HepG2 (cell line): Measurements from ENCODE around the gene NBEAL2. TPM values are rescaled to one million over a fixed set of nuclear protein-coding genes. Genes with fewer than 3 reads are reported as not detected.

Experiments used
- AHR ChIP-seq: IDR thresholded peaks from 2 replicates; pipeline ENCODE4 v1.6.1; 2018; ENCODE audit warnings: missing genetic modification reagents, missing compliant biosample characterization
- EHMT2 ChIP-seq: fragments of 200-600 bp; sonication (generic); IDR thresholded peaks from 2 replicates; pipeline ENCODE4 v1.7.0; 2017; ENCODE audit warnings: antibody characterized with exemption, low read depth, low read length, borderline replicate concordance
- ELF1 ChIP-seq: sonication (generic); formaldehyde crosslinking; IDR thresholded peaks from 2 replicates; pipeline ENCODE4 v1.4.0; 2020; ENCODE audit warnings: missing genetic modification reagents
- EZH2 ChIP-seq: conservative IDR thresholded peaks from 2 replicates; pipeline ENCODE4 v1.6.1; 2012; ENCODE audit warnings: mild to moderate bottlenecking, low read depth, low read length, moderate library complexity
- FOXO1 ChIP-seq: sonication (generic); formaldehyde crosslinking; IDR thresholded peaks from 2 replicates; pipeline ENCODE4 v1.4.0; 2020; ENCODE audit warnings: missing genetic modification reagents
- GABPA ChIP-seq, 2 experiments: IDR thresholded peaks; 2 replicates each; pipeline ENCODE4 v1.6.1; 2011 to 2016; ENCODE audit warnings: low read depth in 2 of 2, low read length in 1 of 2, missing biosample characterization in 1 of 2, missing genetic modification characterization in 1 of 2
- HOXA5 ChIP-seq: sonication (generic); formaldehyde crosslinking; IDR thresholded peaks from 2 replicates; pipeline ENCODE4 v1.4.0; 2020; ENCODE audit warnings: missing genetic modification reagents
- JUN ChIP-seq: sonication (generic); formaldehyde crosslinking; IDR thresholded peaks from 2 replicates; pipeline ENCODE4 v1.4.0; 2020; ENCODE audit warnings: mild to moderate bottlenecking, missing genetic modification reagents
- MED1 ChIP-seq: sonication (generic); formaldehyde crosslinking; IDR thresholded peaks from 2 replicates; pipeline ENCODE4 v1.4.0; 2020; ENCODE audit warnings: missing genetic modification reagents
- NR2F1 ChIP-seq, 2 experiments: fragments of 450-650 bp in 1 of 2; formaldehyde crosslinking in 1 of 2; IDR thresholded peaks; 2 replicates each; pipeline versions ENCODE4 v1.5.0 to v1.6.1; 2016 to 2020; ENCODE audit warnings: mild to moderate bottlenecking in 1 of 2, missing compliant biosample characterization in 1 of 2, missing genetic modification reagents in 1 of 2, moderate library complexity in 1 of 2
- PRPF4 ChIP-seq: fragments of 200-400 bp; formaldehyde crosslinking; IDR thresholded peaks from 2 replicates; pipeline ENCODE4 v1.6.1; 2016; ENCODE audit warnings: low read length, low read depth; ENCODE audit not compliant: poor library complexity, severe bottlenecking
- REL ChIP-seq: sonication (generic); formaldehyde crosslinking; conservative IDR thresholded peaks from 2 replicates; pipeline ENCODE4 v1.8.0; 2022; ENCODE audit warnings: mild to moderate bottlenecking, missing genetic modification reagents, moderate library complexity
- SAP130 ChIP-seq: IDR thresholded peaks from 2 replicates; pipeline ENCODE4 v1.6.1; 2016; ENCODE audit warnings: low read depth
- TBX3 ChIP-seq: fragments of 450-650 bp; IDR thresholded peaks from 2 replicates; pipeline ENCODE4 v1.6.1; 2017; ENCODE audit warnings: antibody characterized with exemption, mild to moderate bottlenecking, inconsistent platforms, borderline replicate concordance
- ZNF282 ChIP-seq: fragments of 450-650 bp; IDR thresholded peaks from 2 replicates; pipeline ENCODE4 v1.6.1; 2018; ENCODE audit not compliant: partially characterized antibody
- ZNF34 ChIP-seq: sonication (generic); formaldehyde crosslinking; IDR thresholded peaks from 2 replicates; pipeline ENCODE4 v1.4.0; 2020; ENCODE audit warnings: mild to moderate bottlenecking, missing genetic modification reagents, borderline replicate concordance
- ZSCAN12 ChIP-seq: sonication (generic); formaldehyde crosslinking; IDR thresholded peaks from 2 replicates; pipeline ENCODE4 v1.9.0; 2021; ENCODE audit warnings: mild to moderate bottlenecking, missing genetic modification reagents
- polyA plus RNA-seq, 8 experiments: library from polyadenylated mRNA; depleted of rRNA in 3 of 8; stranded (reverse) in 7 of 8; unstranded in 1 of 8; fragments of >200 nt; fragmentation: Illumina TruSeq in 4 of 8; extraction: Trizol in 4 of 8; gene quantifications; 2 replicates each; pipeline versions ENCODE4 v1.2.1 to v1.2.3, GENCODE V29; 2011 to 2016; ENCODE audit warnings: low read depth in 4 of 8, missing spikeins in 1 of 8, mixed read lengths in 1 of 8; ENCODE audit not compliant: insufficient read depth in 1 of 8
- total RNA-seq, 5 experiments: library from RNA; depleted of rRNA; stranded (reverse); fragments of >200 nt; fragmentation: Illumina TruSeq; extraction: Trizol; gene quantifications; 2 replicates each; pipeline ENCODE4 v1.2.3, GENCODE V29; 2016; ENCODE audit warnings: low read depth in 1 of 5
- TF ChIP-seq, protein P1 (sequence below): sonication (generic); IDR thresholded peaks from 2 replicates; pipeline ENCODE4 v1.6.1; 2016; ENCODE audit warnings: low read depth, borderline replicate concordance
- TF ChIP-seq, protein P2 (sequence below): sonication (generic); formaldehyde crosslinking; conservative IDR thresholded peaks from 2 replicates; pipeline ENCODE4 v1.8.0; 2022; ENCODE audit warnings: low read depth, missing genetic modification reagents
- TF ChIP-seq, protein P3 (sequence below): sonication (generic); formaldehyde crosslinking; IDR thresholded peaks from 2 replicates; pipeline ENCODE4 v1.4.0; 2020; ENCODE audit warnings: missing genetic modification reagents
- TF ChIP-seq, protein P4 (sequence below): sonication (generic); formaldehyde crosslinking; IDR thresholded peaks from 2 replicates; pipeline ENCODE4 v1.5.0; 2020; ENCODE audit warnings: missing genetic modification reagents
- TF ChIP-seq, protein P5 (sequence below): IDR thresholded peaks from 2 replicates; pipeline ENCODE4 v1.6.1; 2018; ENCODE audit warnings: missing genetic modification reagents
- TF ChIP-seq, protein P6 (sequence below): sonication (generic); formaldehyde crosslinking; IDR thresholded peaks from 2 replicates; pipeline ENCODE4 v1.9.0; 2021; ENCODE audit warnings: missing genetic modification reagents, borderline replicate concordance

Gene NBEAL2
- total and polyA plus RNA-seq, 2 of the 13 experiments (the other 11 are each of a cell fraction or from before 2014, with no cell fraction given), result 9.7 to 12.4 TPM

DNA sequence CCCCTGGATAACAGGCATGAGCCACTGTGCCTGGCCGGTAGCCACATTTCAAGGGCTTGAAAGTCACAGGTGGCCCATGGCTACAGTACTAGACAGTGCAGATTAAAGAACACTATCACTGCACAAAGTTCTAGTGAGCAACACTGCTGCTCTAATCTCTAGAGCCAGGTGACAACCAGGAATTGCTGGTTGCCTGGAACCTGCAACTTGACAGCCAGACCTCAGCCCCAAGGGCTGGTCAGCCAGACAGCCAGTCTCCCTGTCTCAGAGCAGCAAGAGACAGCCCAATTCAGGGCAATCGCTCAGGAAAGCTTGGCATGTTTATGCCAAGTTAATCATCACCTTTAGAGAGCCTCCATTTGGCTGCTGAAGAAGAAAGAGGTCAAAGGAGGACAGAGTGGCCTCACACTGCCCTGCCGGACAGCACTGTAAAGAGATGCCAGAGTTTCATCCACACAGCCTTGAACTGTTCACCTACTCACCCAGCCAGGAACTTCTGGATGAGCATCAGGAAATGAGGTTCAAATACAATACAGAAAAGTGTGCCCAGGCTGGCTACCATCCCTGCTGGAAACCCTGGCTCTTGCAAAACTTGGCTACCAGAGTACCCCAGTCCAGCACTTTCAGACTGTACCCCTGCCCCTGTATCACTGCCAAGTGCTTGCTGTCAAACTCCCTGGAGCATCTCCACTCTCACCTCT, 8.9 kb upstream of the NBEAL2 start (continued):
- TF ChIP-seq, protein P1, sequence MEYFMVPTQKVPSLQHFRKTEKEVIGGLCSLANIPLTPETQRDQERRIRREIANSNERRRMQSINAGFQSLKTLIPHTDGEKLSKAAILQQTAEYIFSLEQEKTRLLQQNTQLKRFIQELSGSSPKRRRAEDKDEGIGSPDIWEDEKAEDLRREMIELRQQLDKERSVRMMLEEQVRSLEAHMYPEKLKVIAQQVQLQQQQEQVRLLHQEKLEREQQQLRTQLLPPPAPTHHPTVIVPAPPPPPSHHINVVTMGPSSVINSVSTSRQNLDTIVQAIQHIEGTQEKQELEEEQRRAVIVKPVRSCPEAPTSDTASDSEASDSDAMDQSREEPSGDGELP, result peak; percentile 70; the same call in 1 of the 2 replicates
- TF ChIP-seq MED1 (CRISPR knock-in tag) (peak; percentile 94), PRPF4 (no peak), NR2F1 (CRISPR knock-in tag; IDR thresholded peaks at IDR 0.05) (peak; percentile 88 to 93), ZSCAN12 (CRISPR knock-in tag) (no peak), EHMT2 (no peak), ZNF34 (CRISPR knock-in tag) (no peak), ELF1 (CRISPR knock-in tag) (peak; percentile 42; the same call in 1 of the 2 replicates), EZH2 (no peak), TBX3 (no peak), REL (CRISPR knock-in tag) (no peak), HOXA5 (CRISPR knock-in tag) (peak; percentile 68; the same call in 1 of the 2 replicates), ZNF282 (no peak), JUN (CRISPR knock-in tag) (no peak), GABPA (IDR thresholded peaks at IDR 0.05; ENCODE audit: low read depth, low read length) (no peak), GABPA (CRISPR knock-in tag; IDR thresholded peaks at IDR 0.05; ENCODE audit: low read depth) (peak; percentile 41; the same call in 1 of the 2 replicates), SAP130 (CRISPR knock-in tag) (peak; percentile 88), FOXO1 (peak; percentile 86), AHR (CRISPR knock-in tag) (0 out of 2 replicates have a peak, but pooled peaks have one; percentile 34)
- TF ChIP-seq, protein P2, sequence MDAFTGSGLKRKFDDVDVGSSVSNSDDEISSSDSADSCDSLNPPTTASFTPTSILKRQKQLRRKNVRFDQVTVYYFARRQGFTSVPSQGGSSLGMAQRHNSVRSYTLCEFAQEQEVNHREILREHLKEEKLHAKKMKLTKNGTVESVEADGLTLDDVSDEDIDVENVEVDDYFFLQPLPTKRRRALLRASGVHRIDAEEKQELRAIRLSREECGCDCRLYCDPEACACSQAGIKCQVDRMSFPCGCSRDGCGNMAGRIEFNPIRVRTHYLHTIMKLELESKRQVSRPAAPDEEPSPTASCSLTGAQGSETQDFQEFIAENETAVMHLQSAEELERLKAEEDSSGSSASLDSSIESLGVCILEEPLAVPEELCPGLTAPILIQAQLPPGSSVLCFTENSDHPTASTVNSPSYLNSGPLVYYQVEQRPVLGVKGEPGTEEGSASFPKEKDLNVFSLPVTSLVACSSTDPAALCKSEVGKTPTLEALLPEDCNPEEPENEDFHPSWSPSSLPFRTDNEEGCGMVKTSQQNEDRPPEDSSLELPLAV (CRISPR knock-in tag), result no peak
- TF ChIP-seq, protein P3, sequence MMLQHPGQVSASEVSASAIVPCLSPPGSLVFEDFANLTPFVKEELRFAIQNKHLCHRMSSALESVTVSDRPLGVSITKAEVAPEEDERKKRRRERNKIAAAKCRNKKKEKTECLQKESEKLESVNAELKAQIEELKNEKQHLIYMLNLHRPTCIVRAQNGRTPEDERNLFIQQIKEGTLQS (CRISPR knock-in tag), result no peak
- TF ChIP-seq, protein P4, sequence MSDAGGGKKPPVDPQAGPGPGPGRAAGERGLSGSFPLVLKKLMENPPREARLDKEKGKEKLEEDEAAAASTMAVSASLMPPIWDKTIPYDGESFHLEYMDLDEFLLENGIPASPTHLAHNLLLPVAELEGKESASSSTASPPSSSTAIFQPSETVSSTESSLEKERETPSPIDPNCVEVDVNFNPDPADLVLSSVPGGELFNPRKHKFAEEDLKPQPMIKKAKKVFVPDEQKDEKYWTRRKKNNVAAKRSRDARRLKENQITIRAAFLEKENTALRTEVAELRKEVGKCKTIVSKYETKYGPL (CRISPR knock-in tag), result no peak
- TF ChIP-seq, protein P5, sequence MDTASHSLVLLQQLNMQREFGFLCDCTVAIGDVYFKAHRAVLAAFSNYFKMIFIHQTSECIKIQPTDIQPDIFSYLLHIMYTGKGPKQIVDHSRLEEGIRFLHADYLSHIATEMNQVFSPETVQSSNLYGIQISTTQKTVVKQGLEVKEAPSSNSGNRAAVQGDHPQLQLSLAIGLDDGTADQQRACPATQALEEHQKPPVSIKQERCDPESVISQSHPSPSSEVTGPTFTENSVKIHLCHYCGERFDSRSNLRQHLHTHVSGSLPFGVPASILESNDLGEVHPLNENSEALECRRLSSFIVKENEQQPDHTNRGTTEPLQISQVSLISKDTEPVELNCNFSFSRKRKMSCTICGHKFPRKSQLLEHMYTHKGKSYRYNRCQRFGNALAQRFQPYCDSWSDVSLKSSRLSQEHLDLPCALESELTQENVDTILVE (CRISPR knock-in tag), result no peak
- TF ChIP-seq, protein P6, sequence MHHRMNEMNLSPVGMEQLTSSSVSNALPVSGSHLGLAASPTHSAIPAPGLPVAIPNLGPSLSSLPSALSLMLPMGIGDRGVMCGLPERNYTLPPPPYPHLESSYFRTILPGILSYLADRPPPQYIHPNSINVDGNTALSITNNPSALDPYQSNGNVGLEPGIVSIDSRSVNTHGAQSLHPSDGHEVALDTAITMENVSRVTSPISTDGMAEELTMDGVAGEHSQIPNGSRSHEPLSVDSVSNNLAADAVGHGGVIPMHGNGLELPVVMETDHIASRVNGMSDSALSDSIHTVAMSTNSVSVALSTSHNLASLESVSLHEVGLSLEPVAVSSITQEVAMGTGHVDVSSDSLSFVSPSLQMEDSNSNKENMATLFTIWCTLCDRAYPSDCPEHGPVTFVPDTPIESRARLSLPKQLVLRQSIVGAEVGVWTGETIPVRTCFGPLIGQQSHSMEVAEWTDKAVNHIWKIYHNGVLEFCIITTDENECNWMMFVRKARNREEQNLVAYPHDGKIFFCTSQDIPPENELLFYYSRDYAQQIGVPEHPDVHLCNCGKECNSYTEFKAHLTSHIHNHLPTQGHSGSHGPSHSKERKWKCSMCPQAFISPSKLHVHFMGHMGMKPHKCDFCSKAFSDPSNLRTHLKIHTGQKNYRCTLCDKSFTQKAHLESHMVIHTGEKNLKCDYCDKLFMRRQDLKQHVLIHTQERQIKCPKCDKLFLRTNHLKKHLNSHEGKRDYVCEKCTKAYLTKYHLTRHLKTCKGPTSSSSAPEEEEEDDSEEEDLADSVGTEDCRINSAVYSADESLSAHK (CRISPR knock-in tag), result no peak
